Tibial nerve (tissue), 4 donors: ENCODE data around the gene EPX.

Source experiments
- EP300 ChIP-seq, 2 donors: sonication (generic); formaldehyde crosslinking; IDR thresholded peaks; one replicate each; pipeline ENCODE4 v1.6.1; 2017; ENCODE audit warnings: antibody characterized with exemption in 2 of 2, mild to moderate bottlenecking in 1 of 2
- POLR2A ChIP-seq, 2 donors: fragments of 450-650 bp; IDR thresholded peaks; one replicate each; pipeline ENCODE4 v1.6.1; 2017; ENCODE audit warnings: antibody characterized with exemption in 2 of 2, mild to moderate bottlenecking in 2 of 2, moderate library complexity in 2 of 2
- TF ChIP-seq, protein P1 (sequence below), 5 experiments: fragments of 200-600 bp in 3 of 5; fragments of 450-650 bp in 2 of 5; sonication (generic) in 3 of 5; IDR thresholded peaks; one replicate each; pipeline ENCODE4 v1.5.1; 2016 to 2019; ENCODE audit warnings: antibody characterized with exemption in 5 of 5, mild to moderate bottlenecking in 3 of 5, moderate library complexity in 2 of 5

DNA sequence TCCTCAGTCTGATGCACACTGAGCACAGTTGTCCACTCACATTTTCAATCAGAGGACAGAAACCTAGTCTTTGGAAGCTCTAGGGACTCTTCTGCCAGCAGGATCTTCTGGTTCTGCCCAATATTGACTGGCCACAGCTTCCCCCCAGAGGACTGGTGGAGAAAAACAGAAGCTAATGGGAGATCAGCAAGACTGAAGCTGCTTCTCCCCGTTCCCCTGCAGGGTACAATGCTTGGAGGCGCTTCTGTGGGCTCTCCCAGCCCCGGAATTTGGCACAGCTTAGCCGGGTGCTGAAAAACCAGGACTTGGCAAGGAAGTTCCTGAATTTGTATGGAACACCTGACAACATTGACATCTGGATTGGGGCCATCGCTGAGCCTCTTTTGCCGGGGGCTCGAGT lies 10.3 kb downstream of the EPX start:
- no peak for TF ChIP-seq POLR2A (IDR thresholded peaks at IDR 0.05)
- TF ChIP-seq, protein P1, sequence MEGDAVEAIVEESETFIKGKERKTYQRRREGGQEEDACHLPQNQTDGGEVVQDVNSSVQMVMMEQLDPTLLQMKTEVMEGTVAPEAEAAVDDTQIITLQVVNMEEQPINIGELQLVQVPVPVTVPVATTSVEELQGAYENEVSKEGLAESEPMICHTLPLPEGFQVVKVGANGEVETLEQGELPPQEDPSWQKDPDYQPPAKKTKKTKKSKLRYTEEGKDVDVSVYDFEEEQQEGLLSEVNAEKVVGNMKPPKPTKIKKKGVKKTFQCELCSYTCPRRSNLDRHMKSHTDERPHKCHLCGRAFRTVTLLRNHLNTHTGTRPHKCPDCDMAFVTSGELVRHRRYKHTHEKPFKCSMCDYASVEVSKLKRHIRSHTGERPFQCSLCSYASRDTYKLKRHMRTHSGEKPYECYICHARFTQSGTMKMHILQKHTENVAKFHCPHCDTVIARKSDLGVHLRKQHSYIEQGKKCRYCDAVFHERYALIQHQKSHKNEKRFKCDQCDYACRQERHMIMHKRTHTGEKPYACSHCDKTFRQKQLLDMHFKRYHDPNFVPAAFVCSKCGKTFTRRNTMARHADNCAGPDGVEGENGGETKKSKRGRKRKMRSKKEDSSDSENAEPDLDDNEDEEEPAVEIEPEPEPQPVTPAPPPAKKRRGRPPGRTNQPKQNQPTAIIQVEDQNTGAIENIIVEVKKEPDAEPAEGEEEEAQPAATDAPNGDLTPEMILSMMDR (IDR thresholded peaks at IDR 0.05), result no peak
- no peak for TF ChIP-seq EP300 (IDR thresholded peaks at IDR 0.05)
